PC-9 (cell line): ENCODE data around the gene GREB1L. TPM values are rescaled to one million over a fixed set of nuclear protein-coding genes. Genes with fewer than 3 reads are reported as not detected.
A peak's percentile ranks its signal among the peaks of the same experiment; 100 is the strongest.

ENCODE experiments used
- BruUV-seq: library from RNA; stranded (reverse); fragments of 400-500 nt; replicated peaks from 2 replicates; lab custom pipeline; 2021; lab: Mats Ljungman, UMichigan
- CTCF ChIA-PET: fragments of 300-600 bp; sonication (Branson Sonifier 250); formaldehyde crosslinking; loops from one replicate; lab custom pipeline; 2022; ENCODE audit warnings: antibody characterized with exemption; lab: Charles Lee
- POLR2A ChIA-PET: fragments of 300-600 bp; sonication (Branson Sonifier 250); formaldehyde crosslinking; loops from one replicate; lab custom pipeline; 2022; ENCODE audit warnings: antibody characterized with exemption; ENCODE audit not compliant: unreplicated experiment; lab: Charles Lee
- DNase-seq, 2 experiments: peaks; one replicate each; pipeline versions ENCODE4 v3.0.0 to v3.0.0-alpha.2; 2015 to 2022; ENCODE audit warnings: mixed read lengths in 1 of 2
- H2AFZ ChIP-seq: fragments of 200-600 bp; sonication (generic); 2 replicates; pipeline ENCODE4 v1.8.1; 2017; ENCODE audit warnings: antibody characterized with exemption
- H3F3A ChIP-seq: fragments of 200-600 bp; sonication (generic); 2 replicates; pipeline ENCODE4 v1.8.1; 2017; ENCODE audit warnings: antibody characterized with exemption, mild to moderate bottlenecking, low read depth; ENCODE audit not compliant: insufficient read depth
- H3K27ac ChIP-seq: fragments of 200-600 bp; sonication (generic); 2 replicates; pipeline ENCODE4 v1.6.1; 2016; ENCODE audit warnings: mixed run types
- H3K27me3 ChIP-seq: fragments of 200-600 bp; sonication (generic); 2 replicates; pipeline ENCODE4 v1.6.1; 2016; ENCODE audit warnings: low read depth, mixed run types; ENCODE audit not compliant: insufficient read depth
- H3K36me3 ChIP-seq: fragments of 200-600 bp; sonication (generic); 2 replicates; pipeline ENCODE4 v1.6.1; 2016; ENCODE audit warnings: low read depth, mixed run types
- H3K4me1 ChIP-seq: fragments of 200-600 bp; sonication (generic); replicated peaks from 2 replicates; pipeline ENCODE4 v1.6.1; 2016; ENCODE audit warnings: mixed run types; ENCODE audit not compliant: insufficient read depth
- H3K4me2 ChIP-seq: fragments of 200-600 bp; sonication (generic); 2 replicates; pipeline ENCODE4 v1.6.1; 2017; ENCODE audit warnings: mixed run types
- H3K4me3 ChIP-seq: fragments of 200-600 bp; sonication (generic); 2 replicates; pipeline ENCODE4 v1.6.1; 2016; ENCODE audit warnings: mixed run types
- H3K79me2 ChIP-seq: fragments of 200-600 bp; sonication (generic); 2 replicates; pipeline ENCODE4 v1.6.1; 2017; ENCODE audit warnings: low read depth, mixed run types
- H3K9me2 ChIP-seq: fragments of 200-600 bp; sonication (generic); 2 replicates; pipeline ENCODE4 v1.8.1; 2017; ENCODE audit warnings: mild to moderate bottlenecking; ENCODE audit not compliant: insufficient read depth
- H3K9me3 ChIP-seq: fragments of 200-600 bp; sonication (generic); 2 replicates; pipeline ENCODE4 v1.8.1; 2016; ENCODE audit warnings: low read depth; ENCODE audit not compliant: insufficient read depth
- H4K20me1 ChIP-seq: fragments of 200-600 bp; sonication (generic); 2 replicates; pipeline ENCODE4 v1.8.1; 2017; ENCODE audit not compliant: insufficient read depth
- EZH2 ChIP-seq: fragments of 200-600 bp; sonication (generic); IDR thresholded peaks from 2 replicates; pipeline ENCODE4 v1.8.0; 2017; ENCODE audit warnings: antibody characterized with exemption, low read depth
- intact Hi-C: fragments of 100-400 bp; cut with micrococcal nuclease; formaldehyde crosslinking; loops from one replicate; pipeline ENCODE4 v1.10.0; 2022; ENCODE audit not compliant: unreplicated experiment
- total RNA-seq: library from RNA; stranded (reverse); gene quantifications from 2 replicates; pipeline ENCODE4 v1.2.3, GENCODE V29; 2021
- TF ChIP-seq, protein P1 (sequence below): fragments of 200-600 bp; sonication (generic); conservative IDR thresholded peaks from 2 replicates; pipeline ENCODE4 v1.6.1; 2017; ENCODE audit warnings: mixed run types, antibody characterized with exemption, mild to moderate bottlenecking, moderate library complexity

The GREB1L gene
- total RNA-seq, 1 experiment from 2014 or later, result 6.0 TPM

DNA sequence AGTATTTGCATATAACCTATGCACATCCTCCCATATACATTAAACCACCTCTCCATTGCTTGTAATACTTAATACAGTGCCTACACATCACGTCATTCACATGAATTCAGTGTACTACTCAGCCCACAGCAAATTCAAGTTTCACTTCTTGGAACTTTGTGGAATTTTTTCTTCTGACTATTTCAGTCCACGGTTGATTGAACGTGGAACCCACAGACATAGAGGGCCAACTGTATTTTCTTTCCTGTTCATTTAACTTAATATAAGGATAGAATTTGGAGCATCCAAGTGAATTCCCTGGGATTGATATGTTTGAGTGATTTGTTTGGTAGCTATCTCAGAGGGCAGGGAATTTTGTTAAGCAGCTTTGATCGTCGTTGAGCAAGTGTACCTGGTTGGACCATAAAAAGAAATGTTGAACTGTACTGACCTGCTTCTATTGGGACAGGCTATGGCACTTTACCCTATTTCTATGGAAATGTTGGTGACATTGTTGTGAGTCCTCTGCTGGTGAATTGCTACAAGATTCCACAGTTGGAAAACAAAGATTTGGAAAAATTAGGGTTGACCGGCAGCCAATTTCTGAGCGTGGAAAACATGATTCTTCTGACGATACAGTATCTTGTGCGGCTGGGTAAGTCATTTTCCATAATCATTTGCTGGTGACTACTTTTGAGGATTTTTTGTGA lies 201.9 kb downstream of the GREB1L start:
- Histone ChIP-seq H3K9me3 (no peaks in the 10 kb centered on the region), H3K4me3 (no peak overlapping the region), H4K20me1 (no peaks in the 10 kb centered on the region), H2AFZ (no peak overlapping the region), H3K4me2 (no peak overlapping the region), H3K79me2 (no peaks in the 10 kb centered on the region), H3K27me3 (no peaks in the 10 kb centered on the region), H3K4me1 (peaks cover 33% of the 10 kb centered on the region), H3K36me3 (no peaks in the 10 kb centered on the region; the same call in 1 of the 2 replicates), H3F3A (peaks cover 11% of the 10 kb centered on the region; the same call in 1 of the 2 replicates), H3K27ac (no peak overlapping the region), H3K9me2 (no peaks in the 10 kb centered on the region)
- ChIA-PET CTCF (interaction anchor here (0.6 kb wide), 1 partner anchor 232 kb away, joined by 3 read pairs; no protein-coding TSS in a partner anchor), POLR2A (no interaction called here)
- intact Hi-C loops, result loop anchor here (1.0 kb wide), 2 partner anchors 202 to 249 kb away; partner anchors contain the start of gene GREB1L
- TF ChIP-seq EZH2, result no peak
- TF ChIP-seq, protein P1, sequence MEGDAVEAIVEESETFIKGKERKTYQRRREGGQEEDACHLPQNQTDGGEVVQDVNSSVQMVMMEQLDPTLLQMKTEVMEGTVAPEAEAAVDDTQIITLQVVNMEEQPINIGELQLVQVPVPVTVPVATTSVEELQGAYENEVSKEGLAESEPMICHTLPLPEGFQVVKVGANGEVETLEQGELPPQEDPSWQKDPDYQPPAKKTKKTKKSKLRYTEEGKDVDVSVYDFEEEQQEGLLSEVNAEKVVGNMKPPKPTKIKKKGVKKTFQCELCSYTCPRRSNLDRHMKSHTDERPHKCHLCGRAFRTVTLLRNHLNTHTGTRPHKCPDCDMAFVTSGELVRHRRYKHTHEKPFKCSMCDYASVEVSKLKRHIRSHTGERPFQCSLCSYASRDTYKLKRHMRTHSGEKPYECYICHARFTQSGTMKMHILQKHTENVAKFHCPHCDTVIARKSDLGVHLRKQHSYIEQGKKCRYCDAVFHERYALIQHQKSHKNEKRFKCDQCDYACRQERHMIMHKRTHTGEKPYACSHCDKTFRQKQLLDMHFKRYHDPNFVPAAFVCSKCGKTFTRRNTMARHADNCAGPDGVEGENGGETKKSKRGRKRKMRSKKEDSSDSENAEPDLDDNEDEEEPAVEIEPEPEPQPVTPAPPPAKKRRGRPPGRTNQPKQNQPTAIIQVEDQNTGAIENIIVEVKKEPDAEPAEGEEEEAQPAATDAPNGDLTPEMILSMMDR, result no peak
- BruUV-seq, result no TSS peak
- DNase-seq, result no peak

DNA sequence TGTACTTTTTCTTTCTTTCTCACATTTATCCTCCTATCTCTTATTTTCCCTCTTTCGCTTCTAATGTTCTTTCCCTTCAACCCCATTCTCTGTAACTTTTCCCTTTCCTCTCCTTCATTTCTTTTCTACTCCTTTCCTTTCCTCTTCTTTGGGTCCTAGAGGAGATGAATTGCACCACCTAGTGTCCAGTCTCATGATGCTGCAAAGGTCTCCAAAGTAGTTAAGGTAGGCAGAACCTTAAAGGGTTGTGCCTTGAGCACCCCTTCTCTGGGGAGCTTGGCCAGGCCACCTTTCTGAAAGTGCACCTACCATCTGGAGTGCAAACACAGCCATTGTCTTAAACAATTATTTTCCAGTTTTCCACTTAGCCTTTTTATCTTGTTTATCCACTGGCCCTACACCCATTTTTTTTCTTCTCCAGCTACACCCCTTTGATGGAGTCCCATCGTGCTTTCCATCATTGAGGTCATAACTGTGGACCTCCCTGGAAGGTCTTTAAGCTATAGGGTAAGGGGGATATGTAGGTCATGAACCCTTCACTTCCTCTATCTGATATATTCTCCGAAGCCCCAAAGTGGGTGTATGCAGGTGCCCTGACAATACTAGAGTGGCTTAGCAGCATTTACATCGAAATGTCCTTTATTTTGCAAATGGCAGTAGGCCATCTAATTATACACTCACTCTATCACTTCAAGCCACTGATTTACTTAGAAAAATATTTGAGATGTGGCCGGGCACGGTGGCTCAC lies 202.6 kb downstream of the GREB1L start:
- intact Hi-C loops, result loop anchor here (1.0 kb wide), 2 partner anchors 202 to 249 kb away; partner anchors contain the start of gene GREB1L
- no peaks in the 10 kb centered on the region for H3K9me3 ChIP-seq
- no peak overlapping the region for H2AFZ ChIP-seq
- no peak overlapping the region for H3K4me2 ChIP-seq
- peaks cover 29% of the 10 kb centered on the region for H3K4me1 ChIP-seq
- no peaks in the 10 kb centered on the region for H3K9me2 ChIP-seq
- no peaks in the 10 kb centered on the region for H3K27me3 ChIP-seq
- H3K27ac ChIP-seq, result no peak overlapping the region
- no peaks in the 10 kb centered on the region for H3K79me2 ChIP-seq
- TF ChIP-seq EZH2, result no peak
- TF ChIP-seq, protein P1, result peak; percentile 75
- DNase-seq, result peak; percentile 9 to 40
- CTCF ChIA-PET, result interaction anchor here (0.6 to 0.8 kb wide), 2 partner anchors 233 to 250 kb away, joined by 3 read pairs; no protein-coding TSS in a partner anchor
- no peaks in the 10 kb centered on the region for H4K20me1 ChIP-seq
- H3F3A ChIP-seq, result peaks cover 5% of the 10 kb centered on the region; the same call in 1 of the 2 replicates
- H3K4me3 ChIP-seq, result no peak overlapping the region
- H3K36me3 ChIP-seq, result no peaks in the 10 kb centered on the region; the same call in 1 of the 2 replicates
- no TSS peak for BruUV-seq
- POLR2A ChIA-PET, result no interaction called here

DNA sequence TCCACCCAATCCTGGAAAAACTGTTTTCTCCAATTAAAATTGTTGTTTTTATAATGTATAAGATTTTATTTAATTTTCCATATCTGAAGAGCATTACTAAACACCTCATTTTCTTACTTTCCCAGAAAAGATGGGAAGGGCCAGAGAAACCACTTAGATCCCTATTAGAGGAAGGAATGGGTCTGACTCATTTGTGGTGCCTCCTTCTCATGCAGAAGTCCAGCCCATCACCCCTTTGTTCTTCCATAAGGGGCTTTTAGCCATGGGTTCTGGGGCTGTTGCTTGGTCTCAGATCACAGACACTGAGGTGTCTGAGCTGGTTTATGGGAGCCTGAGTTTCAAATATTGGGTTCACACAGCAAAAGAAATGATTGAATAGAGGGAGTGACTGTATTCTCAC lies 206.3 kb downstream of the GREB1L start:
- no peak for DNase-seq
- Histone ChIP-seq H3K27ac (no peak overlapping the region), H3K4me1 (0 out of 2 replicates have a peak, but pooled peaks cover 4% of the 10 kb centered on the region), H4K20me1 (no peaks in the 10 kb centered on the region), H3K4me3 (no peak overlapping the region), H3K9me2 (no peaks in the 10 kb centered on the region), H2AFZ (no peak overlapping the region), H3K4me2 (no peak overlapping the region), H3K27me3 (no peaks in the 10 kb centered on the region), H3K9me3 (no peaks in the 10 kb centered on the region), H3K36me3 (no peaks in the 10 kb centered on the region), H3K79me2 (no peaks in the 10 kb centered on the region), H3F3A (no peaks in the 10 kb centered on the region)
- ChIA-PET CTCF (no interaction called here), POLR2A (no interaction called here)
- TF ChIP-seq, protein P1, result no peak
- no peak for TF ChIP-seq EZH2
- intact Hi-C loops, result no loop called here
- no TSS peak for BruUV-seq
